SIG-M5 treated with dmso at 0.1 percent for 504 hours (cell line): ENCODE results near the gene TC2N.
"Not testable (repeated sequence)": the region's sequence is repeated elsewhere in the genome, so short reads cannot be mapped to it uniquely, and the experiment has no call there.

ENCODE experiments used
- DNase-seq: peaks from one replicate; lab custom pipeline; 2025; ENCODE audit not compliant: unreplicated experiment; lab: John Stamatoyannopoulos, UW

Gene TC2N

DNA sequence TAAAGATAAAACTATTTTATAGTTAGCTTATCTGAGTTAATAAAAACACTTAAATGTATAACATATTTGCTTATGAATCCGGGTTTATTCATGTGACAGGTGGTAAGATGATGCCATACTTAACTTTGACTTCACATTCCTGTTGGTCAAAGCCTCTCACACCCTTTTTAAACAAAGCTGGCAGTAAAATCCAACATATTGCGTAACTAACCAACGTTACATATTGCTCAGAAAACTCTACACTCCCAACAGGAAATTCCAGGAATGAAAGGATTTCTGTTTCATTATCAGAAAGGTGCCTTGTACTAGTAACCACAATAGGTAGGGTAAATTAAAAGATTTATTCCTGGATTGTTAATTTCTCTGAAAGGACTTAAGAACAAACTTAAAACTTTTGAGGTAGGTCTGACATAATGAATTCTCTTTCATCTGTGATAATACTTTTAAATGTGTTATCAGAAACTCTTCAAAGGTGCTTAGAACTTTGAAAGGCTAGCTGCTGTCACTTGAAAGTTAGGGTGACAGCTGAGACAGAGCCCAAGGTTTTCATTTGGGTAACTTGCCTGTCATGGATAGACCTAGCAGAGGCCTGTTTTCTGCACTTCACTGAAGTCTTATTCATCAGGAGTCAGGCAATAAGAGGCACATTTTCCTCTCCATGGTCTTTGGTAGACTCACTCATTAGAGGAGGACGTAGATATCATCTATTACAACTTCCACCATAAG lies 111.6 kb downstream of the TC2N start:
- peak; percentile 42 for DNase-seq

DNA sequence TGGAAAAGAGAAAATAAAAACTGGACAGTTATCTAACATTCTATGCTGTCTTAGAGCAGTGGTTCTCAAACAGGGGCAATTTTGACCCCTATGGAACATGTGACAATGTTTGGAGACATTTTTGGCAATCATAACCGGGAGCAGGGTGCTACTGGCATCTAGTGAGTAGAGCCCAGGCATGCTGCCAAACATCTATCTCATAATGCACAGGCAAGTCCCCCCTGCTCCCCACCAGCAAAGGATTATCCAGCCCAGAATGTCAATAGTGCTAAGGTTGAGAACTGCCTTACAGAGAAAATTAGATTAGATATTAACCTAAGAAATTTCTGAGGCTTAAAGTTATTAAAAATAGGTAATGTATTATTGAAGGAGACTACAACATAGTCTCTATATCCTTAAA lies 112.5 kb downstream of the TC2N start:
- DNase-seq: no peak

DNA sequence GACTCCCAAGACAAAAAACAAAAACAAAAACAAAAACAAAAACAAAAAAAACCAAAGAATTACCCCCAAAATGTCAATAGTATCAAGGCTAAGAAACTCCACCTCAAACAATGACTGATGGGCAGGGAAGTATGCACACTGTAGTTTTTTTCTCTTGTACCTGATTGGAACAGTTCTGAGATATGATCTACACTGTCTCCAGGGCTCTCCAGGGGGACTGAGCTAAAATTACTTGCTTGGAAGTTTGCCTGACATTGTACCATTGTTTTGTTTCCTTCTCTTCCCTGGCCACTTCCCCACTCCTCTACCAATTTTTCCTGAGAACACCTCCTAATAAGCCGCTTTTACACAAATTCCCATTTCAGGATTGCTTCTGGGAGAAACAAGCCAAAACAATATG lies 113.2 kb downstream of the TC2N start:
- DNase-seq: no peak

DNA sequence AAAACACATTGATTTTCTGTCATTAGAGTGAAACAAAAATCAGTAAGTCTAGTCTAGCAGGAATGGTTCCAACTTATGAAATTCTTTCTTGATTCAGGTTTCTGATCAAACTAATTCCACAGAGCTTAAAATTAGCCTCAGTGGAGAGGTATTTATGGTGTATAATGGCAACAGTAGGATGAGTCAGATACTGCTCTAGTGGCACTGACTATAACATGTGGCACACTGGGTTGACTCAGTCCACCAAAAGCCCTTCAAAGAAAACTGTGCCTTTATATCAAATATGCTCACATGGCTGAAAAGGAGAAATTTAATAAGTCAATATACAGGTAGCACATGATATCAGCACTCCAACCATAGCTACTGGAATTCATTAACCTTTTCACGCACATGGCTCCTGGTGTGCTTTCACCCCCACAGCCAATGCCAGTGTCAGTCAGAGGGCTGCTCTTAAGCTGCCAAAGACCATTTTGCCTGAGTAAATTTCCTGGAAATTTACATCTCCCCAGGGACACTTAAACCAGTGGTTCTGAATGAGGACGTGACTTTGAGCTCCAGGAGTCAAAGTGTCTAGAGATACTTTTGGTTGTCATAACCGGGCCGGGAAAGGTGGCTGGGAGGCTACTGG lies 113.7 kb downstream of the TC2N start:
- no peak for DNase-seq

DNA sequence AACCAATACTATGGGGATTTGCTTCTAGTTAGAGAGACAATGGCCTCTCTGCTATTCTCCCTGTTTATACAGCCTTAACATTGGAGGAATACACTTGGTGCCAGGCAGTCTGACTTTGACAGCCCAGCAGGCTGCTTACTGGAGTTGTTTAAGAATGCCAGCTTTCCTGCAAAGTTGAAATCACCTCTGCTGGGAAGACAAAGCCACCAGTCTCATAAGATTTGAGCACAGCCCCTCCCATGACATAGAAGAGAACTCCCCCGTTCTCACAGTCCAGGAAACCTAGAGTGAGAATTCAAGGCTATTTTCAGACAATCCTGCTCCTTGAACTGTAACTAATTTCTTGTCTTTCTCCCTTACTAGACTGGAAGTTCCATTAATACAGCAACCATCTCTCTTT lies 114.4 kb downstream of the TC2N start:
- no peak for DNase-seq

DNA sequence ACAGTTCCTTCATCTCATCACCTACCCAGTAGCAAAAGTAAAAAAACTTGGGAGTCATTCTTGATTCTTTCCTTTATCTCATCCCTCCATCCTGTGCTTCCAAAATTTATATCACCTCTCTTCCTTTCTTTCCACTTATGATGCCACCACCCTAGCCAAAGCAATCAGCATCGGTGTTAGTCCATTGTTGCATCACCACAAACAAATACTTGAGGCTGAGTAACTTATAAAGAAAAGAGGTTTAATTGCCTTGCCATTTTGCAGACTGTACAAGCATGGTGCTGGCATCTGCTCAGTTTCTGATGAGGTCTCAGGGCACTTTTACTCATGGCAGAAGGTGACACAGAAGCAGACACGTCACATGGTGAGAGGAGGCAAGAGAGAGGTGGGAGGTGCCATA lies 115.6 kb downstream of the TC2N start:
- DNase-seq: no peak

GRCh38 chr14:91750634-91751198 lies 116.6 kb downstream of the TC2N start:
- peak; percentile 28 for DNase-seq

DNA sequence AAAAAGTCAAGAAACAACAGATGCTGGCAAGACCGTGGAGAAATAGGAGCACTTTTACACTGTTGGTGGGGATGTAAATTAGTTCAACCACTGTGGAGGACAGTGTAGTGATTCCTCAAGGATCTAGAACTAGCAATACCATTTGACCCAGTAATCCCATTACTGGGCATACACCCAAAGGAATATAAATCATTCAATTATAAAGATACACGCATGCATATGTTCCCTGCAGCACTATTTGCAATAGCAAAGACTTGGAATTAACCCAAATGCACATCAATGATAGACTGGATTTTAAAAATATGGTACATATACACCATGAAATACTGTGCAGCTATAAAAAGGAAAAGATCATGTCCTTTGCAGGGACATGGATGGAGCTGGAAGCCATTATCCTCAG lies 117.5 kb downstream of the TC2N start:
- DNase-seq: no peak

GRCh38 chr14:91748049-91748448 lies 119.3 kb downstream of the TC2N start:
- no peak for DNase-seq

DNA sequence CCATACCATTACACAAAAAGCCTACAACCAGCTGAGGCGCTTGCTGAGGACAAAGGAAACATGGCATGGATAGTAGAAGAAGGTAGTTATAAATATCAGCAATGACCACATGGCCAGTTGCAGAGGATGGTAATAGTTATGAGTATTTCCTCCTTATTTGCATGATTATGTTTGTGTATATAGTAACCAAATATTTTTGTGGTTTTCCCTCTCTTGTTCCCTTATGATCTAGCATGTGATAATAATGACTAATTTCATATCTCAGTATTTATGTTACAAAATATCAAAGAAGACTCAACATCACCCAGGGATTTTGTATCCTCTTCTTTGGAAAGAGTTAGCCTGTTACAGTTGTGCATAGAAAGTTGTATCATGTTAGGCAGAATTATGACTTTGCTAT lies 122.0 kb downstream of the TC2N start:
- no peak for DNase-seq

GRCh38 chr14:91744068-91744480 lies 123.3 kb downstream of the TC2N start:
- peak; percentile 59 for DNase-seq

- DNase-seq: no peak
Observed at GRCh38 chr14:91743305-91743653, 124.1 kb downstream of the TC2N start.

DNA sequence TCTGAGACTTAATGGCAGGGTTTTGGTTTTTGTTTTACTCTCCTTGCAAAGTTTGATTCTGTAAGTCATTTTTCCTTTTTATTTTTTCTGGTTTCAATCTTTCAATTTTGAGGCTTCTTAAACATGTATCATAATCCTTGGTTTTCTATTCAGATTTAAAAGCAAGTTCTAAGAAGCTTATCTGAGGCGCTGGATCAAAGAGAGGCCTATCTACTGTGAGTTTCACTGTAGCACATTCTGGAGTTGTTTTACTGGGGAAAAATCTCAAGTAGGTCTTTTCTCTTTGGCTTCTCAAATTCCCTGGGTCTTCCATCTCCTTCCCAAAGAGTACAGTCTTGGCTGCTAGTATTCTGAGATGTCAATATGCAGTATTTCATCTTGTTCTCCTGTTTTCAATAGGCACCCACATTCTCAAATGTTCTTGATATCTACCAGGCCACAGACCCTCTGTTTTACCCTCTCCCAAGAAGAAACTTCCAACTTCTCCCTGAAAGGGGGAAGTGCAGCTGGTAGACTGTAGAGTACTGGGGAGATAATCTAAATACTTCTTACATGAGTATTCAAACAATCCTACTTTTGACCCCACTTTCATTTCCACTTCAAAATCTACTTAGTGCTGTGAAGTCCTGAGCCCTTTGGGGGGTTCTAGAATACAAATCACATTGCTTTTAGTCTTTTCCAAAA lies 124.6 kb downstream of the TC2N start:
- DNase-seq: no peak

DNA sequence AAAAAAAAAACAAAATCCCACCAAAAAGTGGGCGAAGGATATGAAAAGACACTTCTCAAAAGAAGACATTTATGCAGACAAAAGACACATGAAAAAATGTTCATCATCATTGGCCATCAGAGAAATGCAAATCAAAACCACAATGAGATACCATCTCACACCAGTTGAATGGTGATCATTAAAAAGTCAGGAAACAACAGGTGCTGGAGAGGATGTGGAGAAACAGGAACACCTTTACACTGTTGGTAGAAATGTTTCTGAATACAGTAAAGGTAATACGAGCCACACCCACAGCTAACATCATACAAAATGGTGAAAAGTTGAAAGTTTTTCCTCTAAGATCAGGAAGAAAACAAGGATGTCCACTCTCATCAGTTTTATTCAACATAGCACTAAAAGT lies 127.5 kb downstream of the TC2N start:
- not testable (repeated sequence) for DNase-seq

DNA sequence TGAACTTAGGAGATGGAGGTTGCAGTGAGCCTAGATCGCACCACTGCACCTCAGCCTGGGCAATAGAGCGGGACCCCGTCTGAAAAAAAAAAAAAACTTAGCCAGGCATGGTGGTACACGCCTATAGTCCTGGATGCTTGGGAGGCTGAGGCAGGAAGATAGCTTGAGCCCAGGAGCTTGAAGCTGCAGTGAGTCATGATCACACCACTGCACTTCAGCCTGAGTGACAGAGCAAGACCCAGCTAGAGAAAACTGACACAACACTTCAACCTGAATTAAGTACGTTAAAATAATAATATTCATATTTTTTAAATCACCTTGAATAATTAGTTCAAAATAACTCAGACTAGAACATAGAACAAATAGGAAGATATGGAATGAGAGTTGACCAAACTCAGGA lies 129.7 kb downstream of the TC2N start:
- DNase-seq: no peak

GRCh38 chr14:91732859-91733477 lies 134.4 kb downstream of the TC2N start:
- DNase-seq: no peak

- DNase-seq: no peak
Observed at GRCh38 chr14:91732439-91732838, 134.9 kb downstream of the TC2N start.

- no peak for DNase-seq
Observed at GRCh38 chr14:91731986-91732385, 135.3 kb downstream of the TC2N start, which contains the start of gene CATSPERB. CATSPERB (minus strand) TSS chr14:91732086; CDS start chr14:91729479, 2,607 bp downstream.

DNA sequence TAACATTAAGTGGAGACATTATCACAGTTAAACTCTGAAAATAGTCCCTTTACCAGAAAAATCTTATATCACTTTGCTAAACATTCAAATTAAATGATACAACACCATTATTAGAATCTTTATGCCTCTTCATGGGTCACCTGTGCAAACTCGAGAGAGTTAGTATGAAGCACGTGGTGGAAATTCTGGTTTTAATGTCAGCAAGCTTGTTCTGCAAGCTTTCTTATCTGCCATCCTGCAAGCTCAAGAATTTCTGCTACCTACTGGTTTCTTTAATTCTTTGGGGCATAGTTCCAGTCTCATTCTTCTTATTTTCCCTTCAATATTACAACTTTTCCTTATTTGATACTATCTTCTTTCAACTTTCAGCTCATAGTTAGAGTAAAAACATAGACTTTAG lies 136.3 kb downstream of the TC2N start:
- peak; percentile 38 for DNase-seq

- DNase-seq: no peak
Observed at GRCh38 chr14:91729756-91730155, 137.6 kb downstream of the TC2N start.
